Endothelial cell of umbilical vein (primary cell): ENCODE data around the gene DNAJB9. TPM values are rescaled to one million over a fixed set of nuclear protein-coding genes. Genes with fewer than 3 reads are reported as not detected.

ENCODE experiments used
- BruUV-seq: library from RNA; stranded (reverse); fragments of 400-500 nt; replicated peaks from 2 replicates; lab custom pipeline; 2021; lab: Mats Ljungman, UMichigan
- CTCF ChIA-PET: fragments of 300-600, 350-600 bp; sonication (Branson Sonifier 250); formaldehyde crosslinking; loops from one replicate; lab custom pipeline; 2021; ENCODE audit warnings: antibody characterized with exemption, inconsistent platforms; lab: Charles Lee
- POLR2A ChIA-PET: fragments of 300-600, 350-600 bp; sonication (Branson Sonifier 250); formaldehyde crosslinking; loops from one replicate; lab custom pipeline; 2021; ENCODE audit warnings: antibody characterized with exemption, inconsistent platforms; lab: Charles Lee
- DNase-seq: peaks from one replicate; pipeline ENCODE4 v3.0.0-alpha.2; 2011; ENCODE audit warnings: low read depth, low spot score
- FAIRE-seq: peaks from 2 replicates; lab custom pipeline; 2011; peaks lifted over from hg19 to GRCh38; lab: Jason Lieb, UNC
- H2AFZ ChIP-seq: 2 replicates; pipeline ENCODE4 v1.6.0; 2012; ENCODE audit warnings: low read depth, low read length, control low read depth, inconsistent platforms
- H3K27ac ChIP-seq: 2 replicates; pipeline ENCODE4 v1.5.1; 2011; ENCODE audit warnings: low read depth, mild to moderate bottlenecking, control low read depth, low read length, moderate library complexity; ENCODE audit not compliant: insufficient read depth
- H3K27me3 ChIP-seq, 2 experiments: 2 replicates each; pipeline versions ENCODE4 v1.6.0 to v1.6.1; 2011; ENCODE audit warnings: low read length in 2 of 2, mixed read lengths in 1 of 2; ENCODE audit not compliant: control insufficient read depth in 2 of 2, insufficient read depth in 2 of 2
- H3K36me3 ChIP-seq, 2 experiments: 2 replicates in 1 of 2; 3 replicates in 1 of 2; pipeline ENCODE4 v1.5.1; 2011; ENCODE audit warnings: low read length in 2 of 2, mild to moderate bottlenecking in 1 of 2, moderate library complexity in 1 of 2; ENCODE audit not compliant: control insufficient read depth in 2 of 2, insufficient read depth in 2 of 2; ENCODE audit errors: extremely low read depth in 1 of 2
- H3K4me1 ChIP-seq: 3 replicates; pipeline ENCODE4 v1.5.1; 2011; ENCODE audit warnings: mild to moderate bottlenecking, low read length; ENCODE audit not compliant: control insufficient read depth, insufficient read depth; ENCODE audit errors: extremely low read depth
- H3K4me2 ChIP-seq: 2 replicates; pipeline ENCODE4 v1.6.1; 2011; ENCODE audit warnings: low read length, control low read depth, mixed read lengths; ENCODE audit not compliant: insufficient read depth
- H3K4me3 ChIP-seq, 3 experiments: fragments of 200-600 bp in 1 of 3; sonication (generic), shearing (Covaris generic) in 1 of 3; replicated peaks in 1 of 3; 2 replicates each; pipeline ENCODE4 v1.5.1; 2011 to 2016; ENCODE audit warnings: control low read depth in 3 of 3, low read length in 3 of 3, mild to moderate bottlenecking in 2 of 3, inconsistent platforms in 1 of 3, low read depth in 1 of 3, moderate library complexity in 1 of 3; ENCODE audit not compliant: insufficient read depth in 1 of 3
- H3K79me2 ChIP-seq: 2 replicates; pipeline ENCODE4 v1.6.0; 2012; ENCODE audit warnings: low read length, inconsistent platforms; ENCODE audit not compliant: control insufficient read depth, insufficient read depth
- H3K9ac ChIP-seq: replicated peaks from 2 replicates; pipeline ENCODE3; 2011; ENCODE audit warnings: low read length, control low read depth; ENCODE audit not compliant: insufficient read depth; ENCODE audit errors: extremely low read depth
- H3K9me1 ChIP-seq: replicated peaks from 3 replicates; pipeline ENCODE4 v1.6.0; 2011; ENCODE audit warnings: mild to moderate bottlenecking, low read length; ENCODE audit not compliant: control insufficient read depth, insufficient read depth; ENCODE audit errors: extremely low read depth
- H3K9me3 ChIP-seq: replicated peaks from 2 replicates; pipeline ENCODE4 v1.5.1; 2012; ENCODE audit warnings: low read length, inconsistent platforms; ENCODE audit not compliant: control insufficient read depth, insufficient read depth
- H4K20me1 ChIP-seq: replicated peaks from 2 replicates; pipeline ENCODE3; 2011; ENCODE audit warnings: mild to moderate bottlenecking, low read length; ENCODE audit not compliant: control insufficient read depth, insufficient read depth; ENCODE audit errors: extremely low read depth
- EZH2 ChIP-seq: IDR thresholded peaks from 2 replicates; pipeline ENCODE4 v1.6.1; 2012; ENCODE audit warnings: borderline replicate concordance, low read depth, mild to moderate bottlenecking, moderate library complexity, low read length, inconsistent platforms; ENCODE audit not compliant: severe bottlenecking
- FOS ChIP-seq: IDR thresholded peaks from 2 replicates; pipeline ENCODE4 v1.6.1; 2011; ENCODE audit warnings: mild to moderate bottlenecking, low read length, moderate library complexity, borderline replicate concordance; ENCODE audit not compliant: insufficient read depth
- GATA2 ChIP-seq: IDR thresholded peaks from 2 replicates; pipeline ENCODE4 v1.7.0; 2011; ENCODE audit warnings: low read depth, mild to moderate bottlenecking, moderate library complexity, mixed read lengths, low read length; ENCODE audit not compliant: insufficient read length, insufficient read depth
- JUN ChIP-seq: IDR thresholded peaks from 2 replicates; pipeline ENCODE4 v1.6.1; 2011; ENCODE audit warnings: borderline replicate concordance, low read depth; ENCODE audit not compliant: insufficient read length, insufficient read depth
- MYC ChIP-seq: IDR thresholded peaks from one replicate; pipeline ENCODE4 v1.6.1; 2011; ENCODE audit warnings: mild to moderate bottlenecking, low read depth, low read length
- POLR2A ChIP-seq: IDR thresholded peaks from 2 replicates; pipeline ENCODE4 v1.6.1; 2012; ENCODE audit warnings: low read depth, mild to moderate bottlenecking, control low read depth, low read length
- POLR2AphosphoS5 ChIP-seq: IDR thresholded peaks from 2 replicates; pipeline ENCODE4 v1.6.1; 2012; ENCODE audit warnings: low read depth, mild to moderate bottlenecking, control low read depth, low read length, moderate library complexity; ENCODE audit not compliant: insufficient read depth
- dilution Hi-C: fragments of 300-500 bp; cut with MboI; formaldehyde crosslinking; loops from one replicate; pipeline ENCODE4 v1.15.0; 2019; ENCODE audit warnings: low sequenced_read_pairs; ENCODE audit not compliant: extremely low pct_ligation_motif_present
- intact Hi-C: fragments of 100-400 bp; cut with micrococcal nuclease; formaldehyde crosslinking; loops from one replicate; pipeline ENCODE4 v1.10.0; 2022
- polyA plus RNA-seq, 4 experiments: library from polyadenylated mRNA; depleted of rRNA in 3 of 4; stranded (reverse) in 3 of 4; unstranded in 1 of 4; fragments of >200 nt; gene quantifications; 2 replicates each; pipeline versions ENCODE4 v1.2.1 to v1.2.3, GENCODE V29; 2011 to 2012; ENCODE audit warnings: missing spikeins in 1 of 4
- total RNA-seq: library from RNA; stranded (reverse); gene quantifications from 2 replicates; pipeline ENCODE4 v1.2.3, GENCODE V29; 2021
- TF ChIP-seq, protein P1 (sequence below), 2 donors: IDR thresholded peaks; 1 replicate in 1 of 2; 2 replicates in 1 of 2; pipeline ENCODE4 v1.5.1; 2011; ENCODE audit warnings: low read length in 2 of 2, mild to moderate bottlenecking in 2 of 2, moderate library complexity in 2 of 2, control low read depth in 1 of 2, inconsistent platforms in 1 of 2, low read depth in 1 of 2; ENCODE audit not compliant: insufficient read depth in 1 of 2; ENCODE audit errors: extremely low read depth in 1 of 2
- TF ChIP-seq, protein P2 (sequence below): IDR thresholded peaks from 2 replicates; pipeline ENCODE4 v1.6.1; 2011; ENCODE audit not compliant: insufficient read depth, insufficient read length

DNAJB9 gene
- total and polyA plus RNA-seq, 2 donors (not counting 3 experiments of a cell fraction or from before 2014, with no cell fraction given): 11.7 to 11.9 TPM

GRCh38 chr7:108609643-108610042, 40.0 kb downstream of the DNAJB9 start:
- intact Hi-C loops (loop anchor here (5.0 kb wide), 2 partner anchors 1483 to 1833 kb away; no protein-coding TSS in a partner anchor), dilution Hi-C loops (no loop called here)
- no peak overlapping the region for H3K9ac ChIP-seq
- H3K27me3 ChIP-seq: peaks cover 3 to 10% of the 10 kb centered on the region in 2 experiments
- no peaks in the 10 kb centered on the region for H3K36me3 ChIP-seq
- no peak overlapping the region for H3K27ac ChIP-seq
- POLR2A ChIA-PET: no interaction called here
- TF ChIP-seq EZH2 (no peak), POLR2A (no peak), GATA2 (no peak), POLR2AphosphoS5 (no peak), JUN (no peak), MYC (no peak), FOS (no peak)
- TF ChIP-seq, protein P1, sequence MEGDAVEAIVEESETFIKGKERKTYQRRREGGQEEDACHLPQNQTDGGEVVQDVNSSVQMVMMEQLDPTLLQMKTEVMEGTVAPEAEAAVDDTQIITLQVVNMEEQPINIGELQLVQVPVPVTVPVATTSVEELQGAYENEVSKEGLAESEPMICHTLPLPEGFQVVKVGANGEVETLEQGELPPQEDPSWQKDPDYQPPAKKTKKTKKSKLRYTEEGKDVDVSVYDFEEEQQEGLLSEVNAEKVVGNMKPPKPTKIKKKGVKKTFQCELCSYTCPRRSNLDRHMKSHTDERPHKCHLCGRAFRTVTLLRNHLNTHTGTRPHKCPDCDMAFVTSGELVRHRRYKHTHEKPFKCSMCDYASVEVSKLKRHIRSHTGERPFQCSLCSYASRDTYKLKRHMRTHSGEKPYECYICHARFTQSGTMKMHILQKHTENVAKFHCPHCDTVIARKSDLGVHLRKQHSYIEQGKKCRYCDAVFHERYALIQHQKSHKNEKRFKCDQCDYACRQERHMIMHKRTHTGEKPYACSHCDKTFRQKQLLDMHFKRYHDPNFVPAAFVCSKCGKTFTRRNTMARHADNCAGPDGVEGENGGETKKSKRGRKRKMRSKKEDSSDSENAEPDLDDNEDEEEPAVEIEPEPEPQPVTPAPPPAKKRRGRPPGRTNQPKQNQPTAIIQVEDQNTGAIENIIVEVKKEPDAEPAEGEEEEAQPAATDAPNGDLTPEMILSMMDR (IDR thresholded peaks at IDR 0.05; ENCODE audit: extremely low read depth in 1 of 2, insufficient read depth in 1 of 2, low read depth in 1 of 2, low read length in 2 of 2): no peak
- TF ChIP-seq, protein P2, sequence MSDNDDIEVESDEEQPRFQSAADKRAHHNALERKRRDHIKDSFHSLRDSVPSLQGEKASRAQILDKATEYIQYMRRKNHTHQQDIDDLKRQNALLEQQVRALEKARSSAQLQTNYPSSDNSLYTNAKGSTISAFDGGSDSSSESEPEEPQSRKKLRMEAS: no peak
- CTCF ChIA-PET: interaction anchor here (1.0 to 1.7 kb wide), 3 partner anchors 9 to 12 kb away, joined by 3 to 5 read pairs (median 4); no protein-coding TSS in a partner anchor
- FAIRE-seq (no peak), DNase-seq (no peak)
- no TSS peak for BruUV-seq
- no peak overlapping the region for H3K4me2 ChIP-seq
- no peak overlapping the region for H2AFZ ChIP-seq
- H3K4me3 ChIP-seq: no peak overlapping the region
- no peaks in the 10 kb centered on the region for H3K9me1 ChIP-seq
- H3K4me1 ChIP-seq: no peaks in the 10 kb centered on the region
- H3K79me2 ChIP-seq: no peaks in the 10 kb centered on the region
- no peaks in the 10 kb centered on the region for H3K9me3 ChIP-seq
- H4K20me1 ChIP-seq: no peaks in the 10 kb centered on the region
